GM21526 (cell line): Measurements from ENCODE around the gene WNT4.
"Not testable (repeated sequence)": the region's sequence is repeated elsewhere in the genome, so short reads cannot be mapped to it uniquely, and the experiment has no call there.

Experiments
- ATAC-seq: cut with Tn5 transposase; IDR thresholded peaks from one replicate; pipeline ENCODE4 v1.9.1; 2021; ENCODE audit warnings: moderate library complexity; ENCODE audit not compliant: unreplicated experiment, low FRiP score

Gene WNT4

GRCh38 chr1:22114083-22115012 is 28.5 kb downstream of the WNT4 start:
- no peak for ATAC-seq

- ATAC-seq, result no peak
Measured at GRCh38 chr1:22112554-22112953, 30.3 kb downstream of the WNT4 start.

GRCh38 chr1:22111620-22112019 is 31.3 kb downstream of the WNT4 start:
- ATAC-seq, result no peak

GRCh38 chr1:22111115-22111514 is 31.8 kb downstream of the WNT4 start:
- no peak for ATAC-seq

GRCh38 chr1:22110016-22110415 is 32.9 kb downstream of the WNT4 start:
- no peak for ATAC-seq

DNA sequence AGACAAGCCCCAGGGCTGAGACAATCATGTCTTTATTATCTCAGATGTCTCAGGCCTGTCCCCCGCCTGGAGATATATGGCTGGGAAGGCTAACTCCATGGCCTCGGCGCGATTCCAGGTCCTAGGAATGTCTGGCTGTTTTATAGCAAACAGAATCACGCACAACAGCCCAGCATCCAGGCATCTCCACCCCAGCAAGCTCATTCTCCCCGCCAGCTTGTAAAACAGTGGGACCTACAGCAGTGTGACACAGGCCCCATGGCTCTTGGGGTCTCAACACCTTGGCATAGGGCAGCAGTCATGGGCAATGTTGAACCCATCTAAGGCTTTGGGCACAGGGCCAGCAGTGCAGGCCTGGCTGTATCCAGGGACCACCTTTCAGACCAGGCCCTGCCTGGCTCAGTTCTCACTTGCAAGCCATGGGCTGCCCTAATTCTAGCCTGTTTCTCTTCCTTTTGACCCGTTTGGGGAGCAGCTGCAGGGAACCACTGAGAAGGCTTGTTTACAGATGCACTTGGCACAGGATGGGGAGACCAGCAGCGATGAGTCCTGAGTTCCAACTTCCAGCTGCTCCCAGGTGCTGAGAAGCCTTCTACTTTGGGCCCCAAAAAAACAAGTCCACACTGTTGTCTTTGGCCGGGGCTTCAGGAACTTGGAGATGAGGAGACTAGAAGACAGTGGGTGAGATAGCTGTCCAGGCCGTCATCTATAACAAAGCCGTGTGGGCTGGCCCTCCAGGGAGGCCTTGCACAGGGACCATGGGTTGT is 34.4 kb downstream of the WNT4 start:
- no peak for ATAC-seq

DNA sequence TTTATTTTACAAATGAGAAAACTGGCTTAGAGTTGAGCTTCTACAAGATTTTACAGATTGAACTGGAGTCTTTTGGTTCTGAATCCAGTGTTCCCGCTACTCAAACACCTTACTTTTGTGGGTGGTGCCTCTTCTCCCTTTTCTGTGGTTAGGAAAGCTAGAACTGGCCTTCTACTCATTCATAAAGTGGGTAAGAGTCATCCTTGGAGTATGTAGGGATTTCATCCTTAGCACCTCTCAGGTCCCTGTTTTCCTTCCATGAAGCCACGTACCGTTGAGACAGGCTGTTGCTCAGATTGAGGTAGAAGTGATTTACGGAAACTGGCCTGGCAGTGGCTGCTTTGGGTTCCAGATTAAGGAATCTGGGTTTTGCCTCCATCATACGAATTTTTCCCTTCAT is 35.8 kb downstream of the WNT4 start:
- ATAC-seq, result no peak

GRCh38 chr1:22105611-22106207 is 37.2 kb downstream of the WNT4 start:
- ATAC-seq, result no peak

DNA sequence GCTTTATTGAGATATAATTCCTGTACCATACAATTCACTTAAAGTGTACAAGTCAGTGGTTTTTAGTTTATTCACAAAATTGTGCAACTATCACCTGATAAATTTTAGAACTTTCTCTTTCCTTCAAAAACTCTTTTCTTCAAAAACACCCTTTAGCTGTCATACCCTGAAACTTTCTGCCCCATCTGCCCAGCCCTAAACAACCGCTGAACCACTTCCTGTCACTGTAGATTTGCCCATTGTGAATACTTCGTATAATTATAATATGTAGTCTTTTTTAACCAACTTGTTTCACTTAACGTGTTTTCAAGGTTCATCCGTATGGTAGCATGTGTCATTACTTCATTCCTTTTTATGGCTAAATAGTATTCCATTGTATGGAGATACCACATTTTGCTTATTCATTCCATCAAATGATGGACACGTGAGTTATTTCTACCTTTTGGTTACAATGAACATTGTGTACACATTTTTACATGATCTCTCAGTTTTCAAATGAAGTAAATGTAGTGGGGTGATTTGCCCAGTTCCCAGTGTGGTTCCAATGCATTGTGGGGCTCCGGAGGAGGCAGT is 37.9 kb downstream of the WNT4 start:
- no peak for ATAC-seq

DNA sequence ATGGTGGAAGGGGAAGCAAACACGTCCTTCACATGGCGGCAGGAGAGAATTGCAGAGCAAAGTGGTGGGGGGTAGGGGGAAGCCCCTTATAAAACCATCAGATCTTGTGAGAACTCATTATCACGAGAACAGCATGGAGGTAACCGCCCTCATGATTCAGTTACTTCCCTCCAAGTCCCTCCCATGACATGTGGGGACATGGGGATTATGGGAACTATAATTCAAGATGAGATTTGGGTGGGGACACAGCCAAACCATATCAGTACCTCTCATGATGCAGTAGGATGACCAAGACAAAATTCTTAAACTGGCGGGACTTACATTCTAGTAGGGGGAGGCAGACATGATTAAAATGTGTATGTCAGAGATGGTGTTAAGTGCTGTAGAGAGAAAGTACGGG is 38.8 kb downstream of the WNT4 start:
- no peak for ATAC-seq

DNA sequence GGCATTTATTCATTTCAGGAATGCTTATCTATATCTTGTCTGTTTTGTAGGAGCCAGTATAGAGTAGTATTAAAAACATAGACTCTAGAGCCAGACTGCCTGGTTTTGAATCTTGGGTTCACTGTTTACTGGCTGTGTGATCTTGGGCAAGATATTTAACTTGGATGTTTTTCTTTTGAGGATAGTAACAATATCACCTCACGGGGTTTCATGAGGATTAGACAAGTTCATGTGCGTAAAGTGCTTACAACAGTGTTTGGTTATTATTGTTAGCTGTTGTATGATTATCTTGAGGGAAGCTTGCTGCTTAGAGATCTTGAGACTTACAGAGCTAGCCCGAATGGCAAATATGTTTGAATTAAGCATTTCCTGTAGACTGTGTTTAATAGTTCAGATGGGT is 40.2 kb downstream of the WNT4 start:
- ATAC-seq, result no peak

GRCh38 chr1:22101995-22102394 is 40.9 kb downstream of the WNT4 start:
- no peak for ATAC-seq

DNA sequence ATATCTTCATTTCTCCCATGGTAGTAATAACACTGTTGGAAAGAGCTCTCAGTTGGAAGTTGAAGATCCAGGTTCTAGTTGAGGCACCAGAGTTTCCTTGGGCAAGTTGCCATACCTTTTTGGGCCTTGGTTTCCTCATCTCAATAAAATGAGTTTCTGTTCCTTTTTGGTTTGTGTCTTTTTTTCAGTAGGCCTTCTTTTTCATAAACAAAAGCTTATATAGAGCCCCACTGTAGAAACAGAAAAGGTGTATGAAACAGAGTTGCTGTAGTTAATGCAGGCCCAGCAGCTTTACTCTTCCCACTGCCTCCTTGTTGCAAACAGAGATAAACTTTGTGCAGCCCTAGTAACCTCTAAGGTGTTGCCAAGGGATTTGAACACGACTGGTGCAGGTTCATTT is 41.7 kb downstream of the WNT4 start:
- no peak for ATAC-seq

GRCh38 chr1:22100168-22100567 is 42.7 kb downstream of the WNT4 start:
- ATAC-seq, result no peak

- ATAC-seq, result no peak
Measured at GRCh38 chr1:22098752-22099151, 44.1 kb downstream of the WNT4 start.

DNA sequence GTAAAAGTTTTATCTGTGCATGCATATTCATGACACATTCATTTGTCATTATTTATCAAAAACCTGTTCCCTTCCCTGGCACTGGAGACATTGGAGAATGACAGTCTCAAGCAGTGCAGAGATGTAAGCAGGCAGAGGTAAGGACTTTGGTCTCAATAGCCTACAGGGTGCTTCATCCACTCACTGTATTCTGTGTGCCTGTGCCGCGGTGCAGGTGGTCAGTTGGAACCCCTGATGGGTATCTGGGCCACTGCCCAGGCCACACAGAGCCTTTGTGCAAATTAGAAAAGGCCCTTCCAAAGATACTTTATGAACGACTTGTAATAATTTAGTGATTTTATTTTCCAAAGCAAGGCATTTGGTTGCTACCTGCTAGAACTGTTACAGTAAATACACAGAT is 46.4 kb downstream of the WNT4 start:
- ATAC-seq, result no peak

DNA sequence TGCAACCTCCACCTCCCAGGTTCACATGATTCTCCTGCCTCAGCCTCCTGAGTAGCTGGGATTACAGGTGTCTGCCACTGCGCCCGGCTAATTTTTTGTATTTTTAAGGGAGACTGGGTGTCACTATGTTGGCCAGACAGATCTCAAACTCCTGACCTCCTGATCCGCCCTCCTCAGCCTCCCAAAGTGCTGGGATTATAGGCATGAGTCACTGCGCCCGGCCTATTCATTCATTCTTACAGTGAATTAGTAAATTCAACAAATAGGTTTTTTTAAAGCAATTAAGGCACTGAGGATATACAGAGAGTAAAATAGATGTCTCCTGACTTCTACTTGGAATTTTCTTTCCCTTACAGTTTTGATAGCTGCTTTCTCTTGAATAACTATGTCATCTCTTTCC is 46.9 kb downstream of the WNT4 start:
- ATAC-seq, result no peak

GRCh38 chr1:22093513-22093912 is 49.4 kb downstream of the WNT4 start:
- ATAC-seq, result no peak

- ATAC-seq, result not testable (repeated sequence)
Measured at GRCh38 chr1:22092026-22092768, 50.7 kb downstream of the WNT4 start.

- no peak for ATAC-seq
Measured at GRCh38 chr1:22090867-22091266, 52.0 kb downstream of the WNT4 start.
